AG09309 (cell line): ENCODE results near the gene DSTYK.
A peak's percentile ranks its signal among the peaks of the same experiment; 100 is the strongest.

Experiments
- DNase-seq: peaks from one replicate; pipeline ENCODE4 v3.0.0-alpha.2; 2010; ENCODE audit warnings: low read depth
- H3K4me3 ChIP-seq: 2 replicates; pipeline ENCODE4 v1.5.1; 2011; ENCODE audit warnings: mild to moderate bottlenecking, low read depth, low read length, moderate library complexity; ENCODE audit not compliant: control insufficient read depth
- CTCF ChIP-seq: IDR thresholded peaks from 2 replicates; pipeline ENCODE4 v1.5.1; 2011; ENCODE audit warnings: mild to moderate bottlenecking, low read depth, low read length, inconsistent platforms; ENCODE audit not compliant: insufficient read depth, control insufficient read depth; ENCODE audit errors: missing control alignments

The DSTYK gene

GRCh38 chr1:205216588-205216987 is 5.1 kb upstream of the DSTYK start:
- DNase-seq, result no peak
- TF ChIP-seq CTCF, result no peak
- no peak overlapping the region for H3K4me3 ChIP-seq

DNA sequence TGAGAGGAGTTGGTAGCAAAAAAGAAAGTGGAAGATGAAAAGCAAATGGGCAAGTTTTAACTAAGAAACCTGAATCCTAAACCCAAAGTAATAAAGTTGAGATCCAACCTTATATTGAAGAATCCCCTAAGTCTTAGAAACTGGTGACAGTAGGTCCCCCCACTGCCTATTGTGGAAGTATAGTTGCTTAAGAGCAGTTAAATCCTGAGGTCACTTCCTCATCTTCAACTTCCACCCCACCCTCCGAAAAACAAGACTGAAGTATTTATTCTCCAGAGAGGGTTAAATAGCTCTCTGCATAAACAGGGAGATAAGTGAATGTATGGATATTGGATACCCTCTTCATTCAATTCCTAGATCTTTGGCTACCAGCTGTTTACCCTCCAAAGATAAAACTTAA is 3.3 kb upstream of the DSTYK start:
- no peak overlapping the region for H3K4me3 ChIP-seq
- no peak for DNase-seq
- TF ChIP-seq CTCF, result no peak

GRCh38 chr1:205211839-205212536 is 486 bp upstream of the DSTYK start:
- peak overlapping the region; percentile 85 for H3K4me3 ChIP-seq
- TF ChIP-seq CTCF, result no peak
- no peak for DNase-seq

DNA sequence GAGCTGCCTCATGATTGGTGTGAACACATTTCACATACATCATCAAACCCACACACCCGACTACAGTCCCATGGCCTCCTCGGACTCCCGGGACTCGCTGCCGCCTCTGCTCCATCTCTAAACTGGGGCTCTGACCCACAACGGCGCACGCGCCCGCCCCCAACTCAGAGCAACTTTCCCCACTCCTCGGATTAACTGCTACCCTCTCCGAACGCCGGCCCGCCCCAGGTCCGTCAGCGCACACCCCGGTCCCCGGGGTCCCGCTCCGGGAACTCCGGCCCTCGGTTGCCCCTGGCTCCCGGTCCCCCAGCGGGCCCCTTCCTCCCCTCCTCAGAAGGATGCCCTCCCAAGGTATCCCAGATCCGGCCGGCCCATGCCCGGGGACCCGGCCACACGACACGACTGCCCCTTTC is 740 bp downstream of the DSTYK start:
- DNase-seq, result no peak
- TF ChIP-seq CTCF, result no peak
- peak overlapping the region; percentile 85 for H3K4me3 ChIP-seq

DNA sequence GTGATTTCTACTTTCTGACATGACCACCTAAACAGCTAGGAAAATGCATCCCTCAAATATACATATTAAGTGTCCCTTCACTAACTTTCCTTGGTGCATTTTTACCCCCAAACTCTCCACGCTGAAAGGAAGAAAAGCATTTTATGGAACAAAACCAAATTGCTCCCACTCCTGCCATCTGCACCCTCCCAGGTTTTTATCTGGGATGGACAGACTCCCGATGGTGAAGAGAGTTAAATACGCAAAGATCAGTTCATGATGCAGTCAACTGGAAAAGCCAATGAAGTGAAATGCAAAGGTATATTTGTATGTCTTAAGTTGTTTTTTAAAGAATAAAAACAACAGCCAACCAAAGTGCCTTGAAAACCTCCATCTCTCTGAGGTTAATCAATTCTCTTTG is 2.7 kb downstream of the DSTYK start:
- H3K4me3 ChIP-seq, result no peak overlapping the region
- no peak for TF ChIP-seq CTCF
- DNase-seq, result no peak

GRCh38 chr1:205205055-205205454 is 6.4 kb downstream of the DSTYK start:
- DNase-seq, result no peak
- no peak for TF ChIP-seq CTCF
- no peak overlapping the region for H3K4me3 ChIP-seq
